Mucosa of descending colon (tissue), 3 donors: Measurements from ENCODE around the gene ADAP1. TPM values are rescaled to one million over a fixed set of nuclear protein-coding genes. Genes with fewer than 3 reads are reported as not detected.

Experiments used
- ATAC-seq: fragments of 200-7000 bp; cut with Tn5 transposase; one replicate; pipeline ENCODE4 v1.9.1; 2020; ENCODE audit warnings: mild to moderate bottlenecking, moderate library complexity
- DNase-seq, 3 donors: peaks; one replicate each; pipeline ENCODE4 v3.0.0-alpha.2; 2020
- H3K36me3 ChIP-seq: fragments of 200-600 bp; one replicate; pipeline ENCODE4 v1.8.0; 2021; ENCODE audit warnings: low read depth, mild to moderate bottlenecking
- H3K4me1 ChIP-seq: fragments of 200-600 bp; one replicate; pipeline ENCODE4 v1.8.0; 2021; ENCODE audit warnings: low read depth, mild to moderate bottlenecking
- H3K4me3 ChIP-seq: fragments of 200-600 bp; one replicate; pipeline ENCODE4 v1.8.0; 2021; ENCODE audit warnings: mild to moderate bottlenecking
- H3K9me3 ChIP-seq: fragments of 200-600 bp; one replicate; pipeline ENCODE4 v1.8.0; 2021; ENCODE audit warnings: mild to moderate bottlenecking
- intact Hi-C, 2 donors: fragments of 100-400 bp; cut with DNase I in 1 of 2; cut with micrococcal nuclease in 1 of 2; formaldehyde crosslinking; loops; one replicate each; pipeline versions ENCODE4 v1.11.0 to v1.11.1; 2022; cut with DNase I, micrococcal nuclease
- total RNA-seq, 3 donors: library from RNA; stranded (reverse); fragmentation: NEBNext Ultra II Directional in 2 of 3; extraction: Animal tissue kit (Norgen Biotek cat#: 25700) in 2 of 3; gene quantifications; one replicate each; pipeline versions ENCODE4 v1.2.1 to v1.2.4, GENCODE V29; 2021 to 2023
- TF ChIP-seq, protein P1 (sequence below): fragments of 200-600 bp; IDR thresholded peaks from one replicate; pipeline ENCODE4 v1.8.0; 2022; ENCODE audit warnings: antibody characterized with exemption, mild to moderate bottlenecking
- donor health status: DM: no; HTN: no; CAD: no; lungs with moderate emphysema.
- donor health status: DM: no; HTN: no; CAD: no.
- donor health status: DM: no; HTN: yes; CAD: no.

Gene ADAP1
- total RNA-seq, 3 donors from 2014 or later, result 80.7 to 153 (median 98.8) TPM

DNA sequence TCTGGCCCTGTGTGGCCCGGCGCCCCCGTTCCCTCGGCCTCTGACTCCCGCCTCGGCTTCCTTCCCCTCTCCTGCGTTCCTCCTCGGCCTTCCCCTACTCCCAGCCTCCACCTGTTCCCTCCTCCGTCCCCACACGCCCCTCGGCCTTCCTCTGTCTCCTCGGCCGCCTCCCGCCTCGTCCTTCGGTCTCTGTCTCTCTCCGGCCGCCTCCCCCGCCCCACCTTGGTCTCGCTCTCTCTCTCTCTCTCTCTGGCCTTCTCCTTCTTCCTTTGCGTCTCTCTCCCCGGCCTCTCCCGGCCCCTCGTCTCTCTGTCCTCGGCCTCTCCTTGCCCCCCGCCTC lies 77.5 kb downstream of the ADAP1 start:
- ATAC-seq (peak; percentile 39), DNase-seq (peak in 1 of 3 donors; percentile 83)
- Histone ChIP-seq H3K9me3 (no peaks in the 10 kb centered on the region), H3K4me3 (peak overlapping the region; percentile 64), H3K4me1 (peaks cover 14% of the 10 kb centered on the region), H3K36me3 (peaks cover 4% of the 10 kb centered on the region)
- intact Hi-C loops, result no loop called here
- TF ChIP-seq, protein P1, sequence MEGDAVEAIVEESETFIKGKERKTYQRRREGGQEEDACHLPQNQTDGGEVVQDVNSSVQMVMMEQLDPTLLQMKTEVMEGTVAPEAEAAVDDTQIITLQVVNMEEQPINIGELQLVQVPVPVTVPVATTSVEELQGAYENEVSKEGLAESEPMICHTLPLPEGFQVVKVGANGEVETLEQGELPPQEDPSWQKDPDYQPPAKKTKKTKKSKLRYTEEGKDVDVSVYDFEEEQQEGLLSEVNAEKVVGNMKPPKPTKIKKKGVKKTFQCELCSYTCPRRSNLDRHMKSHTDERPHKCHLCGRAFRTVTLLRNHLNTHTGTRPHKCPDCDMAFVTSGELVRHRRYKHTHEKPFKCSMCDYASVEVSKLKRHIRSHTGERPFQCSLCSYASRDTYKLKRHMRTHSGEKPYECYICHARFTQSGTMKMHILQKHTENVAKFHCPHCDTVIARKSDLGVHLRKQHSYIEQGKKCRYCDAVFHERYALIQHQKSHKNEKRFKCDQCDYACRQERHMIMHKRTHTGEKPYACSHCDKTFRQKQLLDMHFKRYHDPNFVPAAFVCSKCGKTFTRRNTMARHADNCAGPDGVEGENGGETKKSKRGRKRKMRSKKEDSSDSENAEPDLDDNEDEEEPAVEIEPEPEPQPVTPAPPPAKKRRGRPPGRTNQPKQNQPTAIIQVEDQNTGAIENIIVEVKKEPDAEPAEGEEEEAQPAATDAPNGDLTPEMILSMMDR, result no peak

DNA sequence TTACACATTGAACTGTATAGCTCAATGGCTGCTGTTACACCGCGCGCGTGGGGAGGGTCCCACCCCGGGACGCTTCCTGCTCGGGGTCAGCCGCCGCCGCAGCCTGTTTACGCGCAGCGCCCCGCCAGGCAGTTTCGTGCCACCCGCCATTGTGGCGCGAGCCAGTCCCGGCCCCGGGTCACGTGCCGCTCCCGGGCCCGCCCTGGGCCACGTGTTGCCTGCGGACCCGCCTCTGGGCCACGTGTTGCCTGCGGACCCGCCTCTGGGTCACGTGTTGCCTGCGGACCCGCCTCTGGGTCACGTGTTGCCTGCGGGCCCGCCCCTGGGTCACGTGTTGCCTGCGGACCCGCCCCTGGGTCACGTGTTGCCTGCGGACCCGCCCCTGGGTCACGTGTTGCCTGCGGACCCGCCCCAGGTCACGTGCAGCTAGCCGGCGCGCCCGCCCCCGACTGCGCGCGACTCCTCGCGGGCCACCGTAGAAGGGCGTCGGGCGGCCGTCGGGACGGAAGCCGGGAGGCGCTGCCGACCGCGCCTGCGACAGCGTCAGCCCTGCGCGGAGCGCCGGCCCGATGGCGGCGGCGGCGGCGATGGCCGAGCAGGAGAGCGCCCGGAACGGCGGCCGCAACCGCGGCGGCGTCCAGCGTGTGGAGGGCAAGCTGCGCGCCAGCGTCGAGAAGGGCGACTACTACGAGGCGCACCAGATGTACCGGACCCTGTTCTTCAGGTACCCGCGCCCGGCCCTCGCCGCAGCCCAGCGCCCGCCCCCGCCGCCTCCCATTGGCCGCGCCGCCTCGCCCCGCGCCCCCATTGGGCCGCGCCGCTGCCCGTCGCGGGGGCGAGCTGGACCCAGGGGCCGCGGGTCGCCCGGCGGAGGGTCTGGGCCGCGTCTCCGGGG lies 78.2 kb downstream of the ADAP1 start, which contains the start of gene GET4:
TSS of gene GET4 (plus strand) at position 478 of the 895 bp plus-strand sequence. CDS start at position 570, 92 bp downstream.
- peak; percentile 97 to 99 (median 98) for DNase-seq
- TF ChIP-seq, protein P1, result no peak
- no peaks in the 10 kb centered on the region for H3K9me3 ChIP-seq
- peak within 1 kb of the TSS; percentile 64 for H3K4me3 ChIP-seq
- H3K36me3 ChIP-seq, result peaks cover 4% of the 10 kb centered on the region
- intact Hi-C loops, result no loop called here
- H3K4me1 ChIP-seq, result peaks cover 14% of the 10 kb centered on the region
- peak; percentile 86 for ATAC-seq

DNA sequence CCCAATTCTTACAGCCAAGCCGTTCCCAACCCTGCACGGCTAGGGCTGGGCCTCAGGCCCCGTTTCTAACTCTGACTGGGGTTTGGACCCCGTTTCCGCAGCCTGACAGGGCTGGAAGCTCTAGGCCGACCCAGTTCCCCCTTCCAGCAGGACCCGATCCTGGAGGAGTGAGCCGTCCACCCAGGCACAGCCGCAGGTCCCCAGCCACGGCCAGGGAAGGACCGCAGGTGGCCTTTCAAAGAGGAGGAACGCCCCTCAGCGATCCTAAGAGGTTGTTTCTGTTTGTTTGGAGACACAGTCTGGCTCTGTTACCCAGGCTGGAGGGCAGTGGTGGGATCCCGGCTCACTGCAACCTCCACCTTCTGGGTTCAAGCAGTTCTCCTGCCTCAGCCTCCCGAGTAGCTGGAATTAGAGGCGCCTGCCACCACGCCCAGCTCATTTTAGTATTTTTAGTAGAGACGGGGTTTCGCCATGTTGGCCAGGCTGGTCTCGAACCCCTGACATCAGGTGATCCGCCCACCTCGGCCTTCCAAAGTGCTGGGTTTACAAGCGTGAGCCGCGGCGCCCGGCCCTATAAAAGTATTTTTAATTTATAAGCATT lies 78.9 kb downstream of the ADAP1 start:
- TF ChIP-seq, protein P1, result no peak
- Histone ChIP-seq H3K4me1 (peaks cover 14% of the 10 kb centered on the region), H3K9me3 (no peaks in the 10 kb centered on the region), H3K36me3 (peaks cover 4% of the 10 kb centered on the region), H3K4me3 (peak overlapping the region; percentile 64)
- DNase-seq (peak; percentile 50 to 77 (median 63)), ATAC-seq (no peak)
- intact Hi-C loops, result no loop called here

DNA sequence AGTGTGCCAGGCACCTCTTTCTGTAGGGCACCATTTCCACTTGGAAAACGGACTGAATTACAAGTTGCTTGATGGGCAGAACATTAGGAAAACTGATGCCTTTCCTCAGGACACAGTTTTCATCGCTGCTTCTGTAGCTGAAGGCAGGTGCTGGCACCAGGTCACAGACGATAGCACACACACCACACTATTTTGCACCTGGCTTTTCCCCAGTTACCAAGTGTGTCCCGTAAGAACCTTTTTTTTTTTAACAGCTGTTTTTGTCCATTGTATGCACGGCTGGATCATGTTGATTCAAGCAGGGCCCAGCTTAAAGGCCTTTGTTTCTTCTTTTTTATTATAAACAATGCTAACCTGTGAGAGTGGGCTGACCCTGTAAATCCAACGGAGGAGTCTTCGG lies 79.4 kb downstream of the ADAP1 start:
- TF ChIP-seq, protein P1, result no peak
- Histone ChIP-seq H3K9me3 (no peaks in the 10 kb centered on the region), H3K4me1 (peaks cover 14% of the 10 kb centered on the region), H3K4me3 (no peak overlapping the region), H3K36me3 (peaks cover 4% of the 10 kb centered on the region)
- no peak for ATAC-seq
- intact Hi-C loops, result no loop called here
- no peak for DNase-seq

DNA sequence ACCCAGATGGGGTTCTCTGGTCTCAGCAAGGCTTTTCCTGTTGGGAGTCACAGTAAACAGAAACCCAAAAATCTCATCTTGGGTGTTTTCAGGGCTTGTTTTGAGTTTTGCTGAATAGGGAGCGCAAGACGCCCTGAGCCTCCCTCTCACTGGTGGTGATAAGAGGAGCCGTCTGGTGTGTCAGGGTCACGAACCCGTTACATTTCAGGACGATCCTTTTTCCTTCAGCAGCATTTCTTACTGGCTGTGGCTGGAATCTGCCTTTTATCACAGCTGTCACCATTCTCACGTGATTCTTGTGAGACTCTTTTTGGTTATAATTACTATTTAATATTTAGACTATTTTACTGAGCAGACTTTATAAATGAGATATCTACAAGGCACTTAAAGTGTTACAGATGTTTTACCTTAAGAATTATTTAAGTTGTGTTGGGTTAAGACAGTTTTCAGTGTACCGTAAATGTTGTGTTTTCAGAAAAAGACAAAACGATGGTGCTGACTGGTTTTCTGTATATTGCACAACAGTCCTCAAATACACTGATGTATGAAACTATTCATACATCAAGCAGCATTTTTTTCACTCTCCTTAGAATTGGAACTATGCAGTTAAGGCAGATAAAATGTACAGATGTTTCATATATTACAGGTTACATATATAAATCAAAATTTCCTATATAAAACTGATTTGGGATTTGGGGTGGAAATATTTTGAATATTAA lies 80.3 kb downstream of the ADAP1 start:
- Histone ChIP-seq H3K9me3 (no peaks in the 10 kb centered on the region), H3K4me1 (peaks cover 14% of the 10 kb centered on the region), H3K36me3 (peaks cover 4% of the 10 kb centered on the region), H3K4me3 (no peak overlapping the region)
- ATAC-seq (no peak), DNase-seq (no peak)
- TF ChIP-seq, protein P1, result no peak
- intact Hi-C loops, result loop anchor here in 1 of 2 donors (5.0 kb wide), 1 partner anchor 87 kb away; no protein-coding TSS in a partner anchor
